ENCODE results near the gene ARHGEF25.

The ARHGEF25 gene

GRCh38 chr12:57623811-57624390 is 12.7 kb downstream of the ARHGEF25 start:
- TF ChIP-seq CTCF (IDR thresholded peaks at IDR 0.05), result no peak
- DNase-seq (ENCODE audit: low spot score), result peak; percentile 22
- H3K4me3 ChIP-seq, result no peak overlapping the region
- no peak overlapping the region for H3K27ac ChIP-seq

DNA sequence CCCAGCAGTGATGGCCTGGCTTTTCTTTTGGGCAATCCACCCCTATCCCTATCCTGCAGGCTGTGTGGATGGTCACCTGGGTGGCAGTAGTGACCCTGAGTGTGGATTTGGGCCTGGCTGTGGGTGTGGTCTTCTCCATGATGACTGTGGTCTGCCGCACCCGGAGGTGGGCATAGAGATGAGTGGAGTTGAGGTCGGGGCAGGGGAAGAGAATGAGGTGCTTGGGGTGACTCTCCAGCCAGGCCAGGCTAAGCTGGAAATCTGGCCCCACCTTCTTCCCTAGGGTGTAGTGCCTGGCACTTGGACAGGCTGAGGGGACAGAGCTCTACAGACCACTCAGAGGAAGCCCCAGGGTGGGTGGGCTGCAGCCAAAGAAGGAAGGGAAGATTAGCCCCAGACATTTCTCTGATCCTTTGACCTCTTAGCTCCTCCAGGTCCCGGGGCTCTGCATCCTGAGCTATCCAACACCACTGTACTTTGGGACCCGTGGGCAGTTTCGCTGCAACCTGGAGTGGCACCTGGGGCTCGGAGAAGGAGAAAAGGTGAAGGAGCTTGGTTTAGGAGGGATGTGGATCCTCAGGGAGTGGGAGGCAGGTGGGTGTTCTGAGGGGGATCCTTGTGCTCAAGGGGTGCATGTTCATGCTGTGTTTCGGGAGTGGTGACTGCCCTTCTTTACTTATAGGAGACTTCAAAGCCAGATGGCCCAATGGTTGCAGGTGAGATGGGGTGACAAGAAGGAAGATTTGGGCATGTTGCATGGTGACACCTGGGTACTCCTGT is 13.4 kb downstream of the ARHGEF25 start:
- no peak overlapping the region for H3K27ac ChIP-seq
- no peak overlapping the region for H3K4me3 ChIP-seq
- no peak for TF ChIP-seq CTCF (IDR thresholded peaks at IDR 0.05)
- DNase-seq (ENCODE audit: low spot score), result peak; percentile 36

DNA sequence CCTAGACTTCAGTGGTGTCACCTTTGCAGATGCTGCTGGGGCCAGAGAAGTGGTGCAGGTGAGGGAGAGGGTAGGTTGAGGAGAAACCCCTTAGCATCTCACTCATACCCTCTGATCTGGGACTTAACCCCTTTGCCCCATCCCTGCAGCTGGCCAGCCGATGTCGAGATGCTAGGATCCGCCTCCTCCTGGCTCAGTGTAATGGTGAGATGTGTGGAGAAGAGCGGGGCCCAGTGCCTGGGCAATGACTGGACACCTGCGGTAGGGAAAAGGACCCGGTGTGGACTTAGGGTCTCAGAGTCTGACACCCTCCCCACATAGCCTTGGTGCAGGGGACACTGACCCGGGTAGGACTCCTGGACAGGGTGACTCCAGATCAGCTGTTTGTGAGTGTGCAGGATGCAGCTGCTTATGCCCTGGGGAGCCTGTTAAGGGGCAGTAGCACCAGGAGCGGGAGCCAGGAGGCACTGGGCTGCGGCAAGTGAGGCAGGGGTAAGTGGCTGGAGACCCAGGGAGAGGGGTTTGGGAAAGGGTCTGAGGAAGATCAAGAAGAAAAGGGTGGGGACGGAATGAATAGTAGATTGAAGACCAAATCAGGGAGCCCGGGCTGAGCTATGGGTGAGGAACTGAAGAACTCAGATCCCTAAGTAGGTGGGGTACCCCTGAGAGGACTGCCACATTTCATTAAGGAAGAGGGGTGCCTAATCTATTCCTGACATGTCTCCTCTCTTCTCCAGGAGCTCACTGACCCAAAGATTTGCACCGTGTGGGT is 14.2 kb downstream of the ARHGEF25 start:
- Histone ChIP-seq H3K27ac (no peak overlapping the region), H3K4me3 (no peak overlapping the region)
- no peak for TF ChIP-seq CTCF (IDR thresholded peaks at IDR 0.05)
- peak; percentile 55 for DNase-seq (ENCODE audit: low spot score)

DNA sequence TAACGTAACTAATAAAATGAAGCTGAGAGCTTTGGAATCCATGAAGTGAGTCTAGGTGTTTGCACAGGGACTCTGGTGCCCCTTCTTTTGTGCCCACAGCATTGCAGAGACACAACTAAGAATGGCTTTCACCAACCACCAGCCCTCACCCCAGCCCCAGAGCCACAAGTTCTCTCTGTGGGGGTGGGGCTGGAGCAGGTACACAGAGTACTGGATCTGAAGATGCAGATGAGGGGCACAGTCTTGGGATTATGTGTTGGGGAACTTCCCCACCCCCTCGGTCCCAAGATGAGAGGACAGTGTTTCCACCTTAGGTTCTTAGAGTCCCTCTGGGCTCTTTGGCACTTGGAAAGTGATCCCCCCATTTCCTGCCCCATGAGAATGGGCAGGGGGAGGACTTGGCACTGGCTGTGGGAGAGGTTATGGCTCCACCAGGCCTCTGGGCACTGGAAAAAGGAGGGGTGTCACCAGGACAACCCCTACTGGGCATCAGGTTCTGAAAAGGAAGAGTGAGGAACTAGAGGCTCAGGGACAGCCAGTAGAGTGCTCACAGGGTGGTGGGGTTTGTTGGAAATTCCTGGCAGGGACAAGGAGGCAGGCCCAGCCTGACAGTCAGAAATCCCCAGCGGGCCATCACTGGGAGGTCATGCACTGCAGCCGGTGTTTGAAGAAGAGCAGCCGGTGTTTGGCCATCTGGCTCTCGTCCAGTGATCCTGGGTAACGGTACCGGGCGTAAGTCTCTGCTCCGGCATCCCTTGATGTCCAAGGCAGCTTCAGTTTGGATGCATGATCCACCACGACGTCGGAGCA is 15.1 kb downstream of the ARHGEF25 start:
- no peak for TF ChIP-seq CTCF (IDR thresholded peaks at IDR 0.05)
- no peak overlapping the region for H3K27ac ChIP-seq
- peak; percentile 62 for DNase-seq (ENCODE audit: low spot score)

DNA sequence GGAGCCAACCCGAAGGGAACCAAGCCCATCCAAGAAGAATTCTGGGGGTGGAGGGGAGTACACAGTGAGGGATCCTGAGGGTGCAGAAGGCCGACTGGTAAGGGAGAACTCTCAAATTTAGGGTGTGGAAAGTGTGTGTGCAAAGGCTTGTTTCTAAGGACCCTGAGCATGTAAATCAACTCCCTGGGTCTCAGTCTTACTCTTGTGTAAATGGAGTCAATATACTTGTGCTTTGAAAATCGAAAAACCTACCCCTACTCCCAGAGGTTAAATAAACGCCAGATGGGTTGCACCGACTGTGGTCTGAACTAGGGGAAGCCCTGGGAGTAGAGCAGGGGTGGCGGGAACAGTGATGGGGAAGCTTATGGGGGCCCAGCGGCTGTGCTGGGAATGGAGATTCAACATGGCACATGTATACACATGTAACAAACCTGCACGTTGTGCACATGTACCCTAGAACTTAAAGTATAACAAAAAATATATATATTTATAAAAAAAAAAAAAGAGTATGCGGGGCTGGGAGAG is 15.7 kb downstream of the ARHGEF25 start:
- DNase-seq (ENCODE audit: low spot score), result peak; percentile 22
- Histone ChIP-seq H3K27ac (no peak overlapping the region), H3K4me3 (no peak overlapping the region)
- no peak for TF ChIP-seq CTCF (IDR thresholded peaks at IDR 0.05)

More for the DNA sequence above, 15.1 kb downstream of the ARHGEF25 start:
- H3K4me3 ChIP-seq, result no peak overlapping the region

- no peak for TF ChIP-seq CTCF (IDR thresholded peaks at IDR 0.05)
- DNase-seq (ENCODE audit: low spot score), result peak; percentile 60
- H3K27ac ChIP-seq, result no peak overlapping the region
Measured at GRCh38 chr12:57627501-57628279, 16.5 kb downstream of the ARHGEF25 start.

More at GRCh38 chr12:57627501-57628279, 16.5 kb downstream of the ARHGEF25 start:
- H3K4me3 ChIP-seq, result no peak overlapping the region

All from coronary artery (tissue), 2 donors.